Measurements from ENCODE around the gene SPOCD1.

SPOCD1 gene

DNA sequence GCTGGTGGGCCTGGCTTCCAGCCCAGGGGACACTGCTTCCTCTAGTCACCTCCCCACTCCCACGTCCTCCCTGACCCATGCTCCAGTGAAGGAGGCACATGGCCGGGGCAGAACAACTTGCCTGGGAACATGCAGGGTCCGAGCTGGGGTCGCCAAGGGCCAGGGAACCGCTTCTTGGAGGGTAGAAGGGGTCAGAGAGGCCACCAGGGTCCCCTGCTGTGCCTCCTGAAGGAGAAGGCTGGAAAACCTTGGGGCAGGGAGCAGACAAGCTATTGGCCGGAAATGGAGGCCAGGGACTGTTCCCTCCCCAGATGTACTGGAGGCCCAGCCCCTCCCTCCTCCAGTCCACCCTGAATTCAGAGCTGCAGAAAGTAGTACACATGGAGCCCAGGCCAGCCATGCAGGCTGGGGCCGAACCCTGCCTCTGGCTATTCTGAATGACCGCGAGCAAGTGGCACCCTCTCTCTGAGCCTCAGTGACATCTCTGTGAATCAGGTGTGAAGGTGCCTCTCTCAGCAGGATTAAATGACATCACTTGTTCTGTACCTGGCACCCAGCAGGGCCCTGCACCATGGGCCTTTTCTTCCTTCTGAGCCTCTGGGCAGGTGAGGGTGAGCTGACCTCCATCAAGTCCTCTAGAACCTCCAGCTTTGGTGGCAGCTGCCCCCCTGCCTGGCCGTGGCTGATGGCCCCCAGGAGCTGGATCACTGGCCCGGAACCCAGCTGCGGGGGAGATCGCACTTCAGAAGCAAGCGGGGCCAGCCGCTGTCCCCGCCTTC is 15.7 kb downstream of the SPOCD1 start:
- DNase-seq, result no peak

DNA sequence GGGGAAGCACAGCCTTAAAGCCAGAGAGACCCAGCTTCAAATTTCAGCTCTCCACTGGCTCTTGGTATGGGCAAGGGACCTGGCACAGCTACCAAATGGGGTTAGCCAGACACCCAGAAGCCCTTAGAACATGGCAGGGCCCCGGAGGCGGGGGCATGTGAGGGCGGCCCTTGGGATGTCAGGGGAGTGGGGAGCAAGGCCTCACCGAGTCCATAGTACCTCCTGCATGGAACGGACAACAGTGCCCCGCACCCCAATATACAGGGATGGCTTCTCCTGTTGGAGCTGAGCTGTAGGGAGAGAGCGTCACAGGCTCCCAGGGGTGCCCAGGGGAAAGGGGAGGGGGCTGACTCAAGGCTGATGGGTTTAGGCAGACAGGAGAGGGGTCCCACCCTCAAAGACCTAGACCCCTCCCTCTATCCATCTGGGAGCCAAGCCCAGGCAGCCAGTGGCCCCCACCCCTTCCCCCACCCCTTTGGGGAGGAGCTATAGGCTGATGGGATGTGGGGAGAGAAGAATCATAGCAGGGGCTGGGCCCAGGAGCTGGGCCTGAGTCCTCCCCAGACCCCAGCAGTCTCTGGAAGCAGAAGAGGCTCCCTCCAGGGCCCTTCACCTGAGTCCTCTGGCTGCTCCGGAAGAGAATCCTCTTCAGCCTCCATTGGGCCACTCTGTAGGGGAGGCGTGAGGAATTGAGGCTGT is 16.5 kb downstream of the SPOCD1 start:
- DNase-seq, result no peak

DNA sequence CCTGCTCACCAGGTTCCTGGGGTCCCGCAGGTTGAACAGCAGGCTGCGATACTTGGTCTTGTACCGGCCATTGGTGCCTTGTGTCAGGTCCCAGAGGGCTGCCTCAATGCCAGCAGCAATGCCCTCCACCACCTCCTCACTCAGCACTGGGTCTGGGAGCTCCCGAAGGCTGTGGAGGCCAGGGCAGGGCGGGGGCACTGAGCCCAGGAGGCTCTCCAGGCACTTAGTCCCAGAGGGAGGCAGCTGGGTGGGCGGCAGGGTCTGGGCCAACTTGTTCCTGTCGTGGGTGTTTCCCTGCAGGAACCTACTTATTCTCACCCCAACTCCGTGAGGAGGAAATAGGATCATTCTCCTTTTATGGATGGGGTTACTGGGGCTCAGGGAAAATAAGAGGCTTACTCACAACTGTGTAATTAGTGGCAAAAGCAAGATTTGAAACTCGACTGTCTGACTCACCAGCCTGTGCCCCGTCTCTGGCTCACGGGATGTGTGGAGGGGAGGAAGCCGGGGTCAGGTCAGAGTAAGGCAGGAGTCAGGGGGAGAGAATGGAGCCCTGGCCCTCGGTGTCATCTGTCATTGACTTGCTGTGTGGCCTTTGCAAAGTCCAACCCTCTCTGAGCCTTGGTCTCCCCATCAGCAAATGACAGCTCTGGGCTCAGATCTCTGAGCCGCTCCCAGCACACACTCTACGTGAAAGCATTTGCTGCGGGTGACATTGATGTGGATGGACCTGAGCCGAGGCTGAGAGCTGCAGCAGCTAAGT is 17.2 kb downstream of the SPOCD1 start:
- peak; percentile 19 for DNase-seq

DNA sequence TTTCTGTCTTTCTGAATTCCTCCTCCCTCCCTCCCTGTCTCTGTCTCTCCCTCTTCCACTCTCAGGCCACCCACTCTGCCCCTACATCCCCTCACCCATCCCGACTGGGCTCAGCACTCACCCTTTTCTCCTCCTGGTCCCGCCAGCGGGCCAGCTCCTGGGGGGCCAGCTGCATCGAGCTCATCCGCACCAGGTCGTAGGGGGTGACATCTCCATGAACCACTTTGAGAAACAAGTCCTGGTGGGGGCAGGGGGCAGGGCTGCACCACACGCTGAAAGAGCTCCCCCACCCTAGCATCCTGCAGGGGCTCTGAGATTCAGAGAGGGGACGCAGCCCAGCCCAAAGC is 17.8 kb downstream of the SPOCD1 start:
- DNase-seq, result no peak

DNA sequence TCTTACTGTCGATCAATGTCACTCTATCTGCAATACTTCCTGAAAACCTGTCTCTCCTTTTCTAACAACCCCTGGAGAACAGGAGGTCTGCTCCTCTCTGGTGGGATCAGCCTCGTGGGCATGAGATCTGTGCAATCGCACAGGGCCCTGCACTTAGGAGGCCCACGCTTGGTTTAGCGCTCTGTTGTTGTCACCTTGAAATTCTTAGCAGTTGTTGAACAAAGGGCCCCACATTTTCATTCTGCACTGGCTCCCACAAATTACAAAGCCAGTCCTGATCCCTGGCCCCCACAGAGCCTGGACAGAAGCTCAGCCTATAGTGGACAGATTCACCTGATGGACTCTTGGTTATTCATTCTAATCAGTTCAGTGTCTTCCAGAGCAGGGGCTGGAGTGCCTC is 18.6 kb downstream of the SPOCD1 start:
- DNase-seq, result no peak

DNA sequence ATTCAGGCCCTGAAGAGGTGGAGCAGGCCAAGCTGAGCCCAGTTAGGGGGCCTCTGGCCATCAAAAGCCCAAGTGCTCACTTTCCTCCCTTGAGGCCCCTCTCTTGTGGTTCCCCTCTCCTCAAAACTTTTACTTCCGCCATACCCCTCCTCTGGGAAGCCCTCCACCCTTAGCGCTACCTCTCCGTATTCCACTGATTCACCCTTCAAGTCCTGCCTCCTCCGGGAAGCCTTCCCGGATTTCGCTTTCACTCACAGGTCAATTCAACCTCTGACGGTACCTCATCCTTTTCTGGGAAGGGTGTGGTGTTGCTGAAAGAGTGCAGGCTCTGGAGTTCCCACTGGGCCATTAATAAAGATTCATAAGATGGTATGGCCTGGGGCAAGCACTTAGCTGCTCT is 19.1 kb downstream of the SPOCD1 start:
- no peak for DNase-seq

DNA sequence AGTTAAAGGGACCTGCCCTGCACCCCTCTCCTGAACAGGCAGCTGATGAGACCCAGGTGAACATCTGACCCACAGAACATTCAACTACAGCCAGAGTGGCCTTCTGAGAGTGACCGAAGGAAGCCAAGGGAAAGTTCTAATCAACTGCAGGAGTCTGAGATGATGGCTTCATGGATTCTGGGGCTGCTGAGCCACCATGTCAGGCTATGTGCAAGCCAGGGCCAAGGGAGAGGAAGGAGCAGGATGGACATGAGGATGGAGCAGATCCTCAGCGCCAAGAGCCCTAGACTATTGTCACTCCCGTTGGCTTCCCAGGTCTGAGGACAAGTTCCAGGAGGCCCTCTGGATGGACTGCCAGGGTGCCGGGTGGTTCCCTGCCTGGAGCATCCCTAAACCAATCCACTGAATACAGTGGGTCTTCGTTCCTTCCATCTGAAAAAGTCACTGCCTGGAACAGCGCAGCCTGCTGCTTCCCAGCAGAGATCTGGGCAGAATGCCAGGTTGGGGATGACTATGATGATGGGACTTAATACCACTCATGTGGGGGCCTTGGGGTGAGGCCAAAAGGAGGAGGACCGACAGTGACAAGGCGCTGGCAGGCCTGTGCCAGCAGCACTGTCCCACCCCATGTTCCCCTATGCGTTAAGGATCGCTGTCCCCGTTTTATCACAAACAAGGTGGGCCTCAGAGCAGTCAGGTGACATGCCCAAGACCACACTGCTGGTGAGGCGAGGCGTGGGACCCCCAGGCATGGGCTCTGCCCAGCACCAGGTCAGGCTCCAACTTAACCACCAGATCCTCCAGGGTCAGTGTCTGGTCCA is 19.8 kb downstream of the SPOCD1 start:
- no peak for DNase-seq

DNA sequence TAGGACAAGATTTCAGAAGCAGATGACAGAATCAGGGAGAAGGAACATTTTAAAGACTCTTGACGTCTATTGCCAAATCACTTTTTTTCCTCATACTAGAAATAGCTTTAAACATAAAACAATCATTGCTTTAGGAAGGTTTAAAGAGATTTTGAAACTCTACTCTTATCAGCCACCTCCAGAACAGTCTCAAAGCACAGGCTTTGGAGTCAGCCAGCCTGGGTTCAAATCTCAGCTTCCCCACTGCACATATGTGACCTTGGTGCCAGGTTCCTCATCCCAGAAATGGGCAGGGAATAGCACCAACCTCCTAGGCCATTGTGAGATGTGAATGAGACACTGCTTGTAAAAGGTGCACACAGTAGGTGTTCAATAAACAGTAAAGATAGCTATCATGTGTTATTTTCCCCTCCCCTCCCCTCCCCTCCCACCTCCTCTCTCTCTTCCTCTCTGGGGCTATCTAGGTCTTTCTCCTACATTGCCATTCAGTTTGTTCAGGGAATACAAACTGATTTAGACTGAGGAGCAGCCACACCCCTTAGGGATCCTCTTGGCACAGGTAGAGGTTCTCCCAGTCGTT is 20.6 kb downstream of the SPOCD1 start:
- DNase-seq, result no peak

DNA sequence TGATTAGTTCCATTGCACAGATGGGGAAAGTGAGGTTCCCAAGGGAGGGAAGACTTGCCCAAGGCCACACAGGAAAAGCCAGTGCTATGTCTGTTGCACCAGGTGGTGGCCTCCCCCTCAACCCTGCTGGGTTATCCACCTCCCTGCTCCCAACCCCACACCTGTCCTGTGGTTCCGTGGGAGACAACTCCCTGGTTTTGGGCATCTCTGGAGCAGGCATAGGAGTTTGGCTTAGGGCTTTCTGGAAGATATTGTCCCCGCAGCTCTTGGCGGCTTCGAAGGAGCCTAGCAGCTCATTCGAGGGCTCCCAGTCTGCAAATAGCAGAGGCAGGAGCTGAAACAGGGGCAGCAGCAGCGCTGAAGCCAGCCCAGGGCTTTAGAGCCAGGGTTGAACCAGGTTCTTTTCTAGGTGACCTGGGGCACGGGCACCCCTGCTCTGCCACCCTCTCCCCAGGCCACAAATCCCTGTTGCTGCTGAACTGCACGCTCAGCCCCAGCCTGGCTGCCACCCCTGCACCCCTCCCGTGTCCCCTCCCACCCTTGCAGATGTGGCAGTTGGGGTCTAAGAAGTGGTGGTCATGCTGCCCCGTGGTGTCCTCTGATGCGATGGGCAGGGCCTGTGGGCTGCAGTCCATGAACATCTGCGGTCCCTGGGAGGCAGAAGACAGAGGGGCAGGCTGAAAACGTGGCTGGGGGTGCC is 22.1 kb downstream of the SPOCD1 start:
- DNase-seq, result no peak

DNA sequence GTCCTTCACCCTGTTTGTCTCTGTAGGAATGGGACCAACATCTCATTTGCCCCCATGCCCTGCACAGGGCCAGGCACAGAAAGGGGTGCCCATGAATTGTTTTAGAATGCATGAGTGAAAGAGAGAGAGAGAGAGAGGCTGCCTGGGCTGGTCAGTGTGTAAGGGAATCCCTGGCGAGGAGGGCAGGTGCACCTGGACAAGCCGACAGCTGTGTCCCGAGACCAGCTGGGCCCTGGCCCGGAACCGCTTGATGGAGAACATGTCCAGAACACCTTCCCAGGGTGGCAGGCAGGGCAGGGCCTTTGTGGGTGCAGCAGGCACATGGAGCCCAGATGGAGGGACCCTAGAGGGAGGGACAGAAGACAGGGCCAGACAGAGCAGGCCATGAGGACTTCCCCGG is 22.7 kb downstream of the SPOCD1 start:
- DNase-seq, result no peak

DNA sequence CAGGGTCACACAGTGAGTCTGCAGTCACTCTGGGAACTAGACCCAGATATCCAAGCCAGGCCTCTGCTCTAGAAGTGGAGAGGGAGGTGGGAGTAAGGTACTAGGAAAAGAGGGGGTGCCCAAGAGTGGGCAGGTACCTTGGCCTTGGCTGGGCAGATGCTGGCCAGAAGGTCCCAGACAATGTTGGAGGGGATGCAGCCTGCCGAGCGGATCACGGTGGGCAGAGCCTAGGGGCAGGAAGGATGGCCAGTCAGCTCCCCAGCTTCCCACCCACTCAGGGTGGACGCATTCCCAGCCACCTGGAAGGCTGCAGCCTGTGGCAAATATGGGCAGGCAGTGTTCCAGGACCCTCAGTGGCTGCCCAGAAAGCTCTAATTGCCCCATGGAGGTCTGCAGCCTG is 23.3 kb downstream of the SPOCD1 start:
- no peak for DNase-seq

DNA sequence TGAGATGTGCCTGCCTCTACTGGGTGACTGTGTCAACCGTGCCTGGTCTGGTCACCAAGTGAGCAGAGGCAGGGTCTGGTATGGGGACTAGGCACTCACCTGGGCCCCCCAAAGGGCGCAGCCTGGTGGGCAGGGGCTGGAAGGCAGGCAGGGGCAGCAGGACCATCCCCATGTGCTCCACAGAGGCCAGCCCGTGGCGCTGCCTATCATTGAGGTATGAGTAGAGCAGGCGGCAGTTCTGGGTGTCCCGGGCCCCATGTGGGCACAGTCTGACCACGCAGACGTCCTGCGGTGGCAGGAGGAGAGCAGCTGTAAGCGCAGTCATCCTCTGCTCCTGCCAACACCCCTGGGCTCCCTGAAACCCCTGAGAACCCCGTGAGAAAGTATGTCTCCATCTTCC is 23.7 kb downstream of the SPOCD1 start:
- DNase-seq, result no peak

DNA sequence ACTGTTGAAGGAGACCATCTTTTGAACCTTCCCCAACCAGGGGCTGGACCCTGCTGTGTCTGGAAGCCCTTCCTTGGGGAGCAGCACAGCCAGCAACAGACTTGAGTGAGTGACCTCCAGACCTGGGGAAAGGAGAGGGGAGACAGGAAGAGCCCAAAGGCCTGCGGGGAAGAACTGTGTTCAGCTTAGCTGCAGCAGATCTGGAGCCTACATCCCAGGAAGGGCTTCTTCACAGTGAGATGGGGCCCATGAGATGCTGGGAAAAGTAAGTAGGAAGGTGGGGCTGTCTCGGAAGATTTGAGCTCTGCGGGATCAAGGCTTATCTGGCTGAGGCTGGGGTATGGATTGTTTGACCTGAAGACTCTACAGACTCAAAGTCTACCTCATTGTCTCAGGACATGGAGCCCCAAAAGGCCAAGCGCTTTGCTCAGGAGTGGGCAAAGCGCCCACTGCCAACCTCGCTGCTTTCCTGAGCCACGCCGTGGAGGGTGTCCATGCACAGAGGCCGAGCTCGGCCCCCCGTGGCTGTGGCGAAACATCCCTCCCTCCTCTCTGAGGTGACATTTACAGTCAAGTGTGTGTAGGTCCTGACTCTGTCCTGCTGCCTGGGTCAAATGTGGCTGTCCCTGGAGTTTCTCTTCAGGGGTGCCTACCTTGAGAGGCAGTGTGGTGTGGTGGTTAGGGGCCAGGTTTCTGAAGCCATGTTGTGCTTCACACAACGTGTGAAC is 24.5 kb downstream of the SPOCD1 start:
- DNase-seq, result no peak

DNA sequence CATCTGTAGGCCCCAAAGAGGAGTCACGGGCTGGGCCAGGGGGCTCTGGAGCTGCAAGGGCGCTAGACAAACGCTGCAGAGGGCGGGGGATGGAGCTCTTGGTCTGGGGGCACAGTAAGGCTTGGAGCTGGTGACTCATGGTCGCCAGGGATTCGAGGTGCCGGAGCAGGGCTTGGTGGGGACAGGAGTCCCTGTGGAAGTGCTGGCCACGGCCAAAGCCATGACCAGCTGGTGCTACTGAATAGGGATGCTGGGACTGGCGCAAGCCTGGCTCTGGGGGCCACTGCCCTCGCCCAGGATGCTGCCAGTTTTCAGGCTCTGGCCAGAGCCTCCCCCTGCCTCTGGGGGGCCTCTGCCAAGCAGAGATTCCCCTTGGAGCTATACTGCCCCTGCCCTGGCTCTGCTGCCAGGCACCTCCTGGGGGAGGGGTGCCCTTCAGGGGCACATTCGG is 25.2 kb downstream of the SPOCD1 start:
- DNase-seq, result no peak

DNA sequence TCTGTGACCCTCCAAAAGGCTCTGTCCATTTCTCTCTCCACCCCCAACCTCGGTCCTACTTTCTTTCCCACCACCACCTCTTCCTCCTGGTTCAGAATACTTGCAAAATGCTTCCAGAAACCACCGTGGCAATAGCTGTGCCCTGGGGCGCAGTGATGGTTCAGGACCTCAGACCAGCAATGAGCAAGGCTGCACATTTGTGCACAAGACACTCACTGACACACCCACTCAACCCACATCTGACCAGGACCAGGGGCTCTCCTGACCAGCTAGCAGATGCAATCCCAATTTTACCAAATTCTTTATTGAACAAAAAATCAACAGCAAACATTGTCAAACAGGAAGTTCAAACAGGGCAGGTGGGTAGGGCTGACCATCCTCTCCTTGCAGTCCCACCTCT is 25.7 kb downstream of the SPOCD1 start:
- no peak for DNase-seq

DNA sequence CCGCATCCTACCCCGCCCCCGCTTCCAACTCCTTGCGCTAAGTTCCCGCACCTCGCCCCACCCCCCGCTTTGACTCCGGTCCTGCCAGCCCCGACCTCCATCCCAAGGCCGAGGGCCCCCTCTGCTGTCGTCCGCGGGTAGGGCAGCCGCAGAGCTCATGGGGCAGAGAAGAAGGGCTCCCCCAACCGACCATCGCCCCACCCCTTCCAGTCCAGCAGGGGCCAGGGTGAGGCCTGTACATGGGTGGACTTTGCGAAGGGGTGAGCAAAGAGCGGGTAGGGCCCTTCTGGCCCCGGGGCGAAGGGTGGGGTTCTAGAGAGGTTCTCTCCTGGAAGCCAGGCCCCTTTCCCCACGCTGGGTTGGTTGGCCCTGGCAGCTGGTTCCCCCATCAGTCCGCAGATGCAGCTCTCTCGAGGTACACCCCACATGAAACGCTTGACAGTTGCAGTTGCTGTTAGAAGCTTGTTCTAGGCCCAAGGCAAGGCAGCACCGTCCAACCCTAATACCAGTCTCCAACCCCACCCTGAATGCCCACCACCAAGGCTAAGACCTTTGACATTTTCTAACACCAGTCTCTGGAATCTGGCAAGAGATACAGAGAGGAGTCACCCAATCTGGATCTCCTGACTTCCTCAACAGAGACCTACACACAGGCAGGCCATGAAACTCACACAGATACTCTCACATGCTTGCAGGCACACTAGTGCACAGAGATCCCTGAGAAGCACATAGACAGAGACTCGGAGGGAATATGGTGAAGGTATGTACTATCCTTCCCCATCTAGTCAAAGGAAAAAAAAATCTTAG is 26.4 kb downstream of the SPOCD1 start:
- DNase-seq, result peak; percentile 95

DNA sequence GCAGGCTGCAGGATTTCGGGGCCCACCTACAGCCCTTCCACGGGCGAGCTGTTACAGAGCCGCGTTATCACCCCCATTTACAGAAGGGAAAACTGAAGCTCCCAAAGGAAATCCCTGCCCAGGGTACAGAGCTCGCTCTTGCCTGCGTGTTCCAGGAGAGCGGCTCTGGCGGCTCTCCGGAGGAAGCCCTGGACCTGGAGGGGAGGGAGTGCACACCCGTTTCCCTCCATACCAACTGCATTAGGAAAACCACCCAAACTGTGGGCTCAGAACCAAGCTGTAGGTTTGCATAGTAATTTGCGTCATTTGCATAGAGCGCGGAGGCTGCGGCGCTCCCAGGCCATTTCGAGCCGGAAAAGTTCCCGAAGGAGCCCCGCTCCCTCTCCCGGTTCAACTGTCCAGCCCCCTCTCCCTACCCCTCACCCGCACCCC is 27.0 kb downstream of the SPOCD1 start:
- no peak for DNase-seq

DNA sequence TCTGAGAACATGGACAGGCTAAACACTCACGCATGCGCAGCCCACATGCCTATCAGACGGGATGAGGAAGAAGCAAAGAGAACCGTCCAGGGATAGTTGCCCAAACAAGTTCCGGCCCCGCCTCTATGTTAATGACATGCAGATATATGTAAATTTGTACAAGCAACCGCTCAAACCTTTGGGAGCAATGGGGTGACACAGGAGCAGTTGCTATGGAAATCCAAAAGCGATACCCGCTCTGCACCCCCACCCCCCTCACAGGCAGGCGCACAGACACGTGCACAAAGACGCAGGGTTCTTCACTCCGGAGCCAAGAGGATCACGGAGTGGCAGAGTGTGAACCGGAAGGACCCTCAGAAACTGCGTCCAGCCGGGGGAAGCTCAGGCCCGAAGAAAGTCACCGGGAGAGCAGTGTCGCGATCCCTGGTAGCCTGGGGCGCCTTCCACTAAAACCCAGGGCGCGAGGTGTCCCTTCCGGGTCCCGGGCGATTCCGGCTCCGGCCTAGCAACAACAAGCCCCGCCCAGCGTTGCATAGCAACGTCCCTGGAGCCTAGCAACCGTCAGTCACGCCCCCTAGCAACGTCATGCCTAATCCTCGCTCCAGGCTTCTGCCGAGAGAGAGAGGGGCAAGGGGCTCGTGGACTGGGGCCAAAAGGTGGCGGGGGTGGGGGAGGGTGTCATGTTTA is 27.5 kb downstream of the SPOCD1 start:
- peak; percentile 84 for DNase-seq

DNA sequence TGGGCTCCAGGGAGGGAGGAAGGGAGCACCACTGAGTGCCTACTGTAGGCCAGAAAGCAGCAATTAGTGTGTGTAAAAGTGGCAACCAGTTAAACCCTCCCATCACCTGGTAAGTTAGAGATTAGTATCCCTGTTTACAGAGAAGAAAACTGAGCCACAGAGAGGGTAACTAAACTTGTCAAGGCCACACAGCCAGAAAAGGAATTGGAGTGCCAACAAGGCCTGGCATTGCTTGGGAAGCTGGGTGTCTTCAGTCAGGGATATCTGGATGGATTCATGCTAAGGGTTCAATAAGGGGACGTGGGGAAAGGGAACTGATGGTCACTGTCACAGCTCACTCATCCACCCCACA is 28.1 kb downstream of the SPOCD1 start:
- DNase-seq, result no peak

DNA sequence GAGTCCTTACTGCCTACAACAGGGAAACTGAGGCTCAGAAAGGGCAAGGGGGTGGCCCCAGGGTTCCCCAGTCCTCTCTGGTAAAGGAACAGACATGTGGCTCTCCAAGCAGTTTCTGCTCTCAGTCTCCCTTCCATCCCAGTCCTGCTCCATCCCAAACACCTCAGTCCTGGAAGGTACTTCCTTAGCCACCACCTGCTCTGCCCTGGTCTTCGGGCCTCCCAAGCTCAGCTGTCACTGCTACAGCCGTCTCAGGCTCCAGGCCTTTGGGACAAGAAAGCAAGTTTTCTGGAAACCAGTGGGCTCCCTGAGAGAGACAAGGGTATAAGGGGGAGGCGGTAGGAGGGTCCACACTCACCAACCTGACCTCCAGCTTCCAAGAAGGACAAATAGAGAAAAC is 28.6 kb downstream of the SPOCD1 start:
- no peak for DNase-seq

All from stimulated activated naive CD4-positive, alpha-beta T cell treated with Interleukin-2 at 50 U/mL for 16 hours (primary cell).